K562 (cell line): ENCODE data around the gene DDC. TPM values are rescaled to one million over a fixed set of nuclear protein-coding genes. Genes with fewer than 3 reads are reported as not detected.
A peak's percentile ranks its signal among the peaks of the same experiment; 100 is the strongest.

Experiments used
- CAMTA2 ChIP-seq: fragments of 250-450 bp; sonication (Bioruptor Pico); conservative IDR thresholded peaks from 2 replicates; pipeline ENCODE4 v1.5.1; 2022
- CBFA2T2 ChIP-seq: fragments of 450-650 bp; conservative IDR thresholded peaks from 2 replicates; pipeline ENCODE4 v1.6.1; 2017; ENCODE audit warnings: mild to moderate bottlenecking
- CREBBP ChIP-seq: IDR thresholded peaks from one replicate; pipeline ENCODE4 v1.6.1; 2012; ENCODE audit warnings: low read depth, mild to moderate bottlenecking, control low read depth, inconsistent platforms, low read length
- E2F4 ChIP-seq: sonication (generic); formaldehyde crosslinking; IDR thresholded peaks from 2 replicates; pipeline ENCODE4 v1.8.0; 2022; ENCODE audit warnings: mild to moderate bottlenecking, low read depth, missing genetic modification reagents
- E2F5 ChIP-seq: sonication (generic); formaldehyde crosslinking; IDR thresholded peaks from 2 replicates; pipeline ENCODE4 v1.8.0; 2022; ENCODE audit warnings: mild to moderate bottlenecking, missing genetic modification reagents
- FOXK1 ChIP-seq: sonication (generic); formaldehyde crosslinking; IDR thresholded peaks from 2 replicates; pipeline ENCODE4 v1.8.0; 2022; ENCODE audit warnings: missing genetic modification reagents, mild to moderate bottlenecking, borderline replicate concordance
- HCFC1 ChIP-seq: IDR thresholded peaks from 2 replicates; pipeline ENCODE4 v1.6.1; 2012; ENCODE audit warnings: low read depth, low read length, improper control_type of control experiment
- IRF2 ChIP-seq: sonication (generic); formaldehyde crosslinking; IDR thresholded peaks from 2 replicates; pipeline ENCODE4 v1.8.1; 2022; ENCODE audit warnings: mild to moderate bottlenecking, missing genetic modification reagents
- KDM5B ChIP-seq: fragments of 200-600 bp; sonication (generic); IDR thresholded peaks from 2 replicates; pipeline ENCODE4 v1.6.1; 2012; ENCODE audit warnings: low read depth, mild to moderate bottlenecking, moderate library complexity, low read length, control low read depth, inconsistent platforms; ENCODE audit not compliant: insufficient replicate concordance
- MYC ChIP-seq, 2 experiments: fragments of 250-450 bp in 1 of 2; sonication (Bioruptor Pico) in 1 of 2; IDR thresholded peaks; 2 replicates each; pipeline versions ENCODE4 v1.5.1 to v1.6.1; 2012 to 2021; ENCODE audit warnings: low read depth in 2 of 2, borderline replicate concordance in 1 of 2, improper control_type of control experiment in 1 of 2, low read length in 1 of 2, mild to moderate bottlenecking in 1 of 2, moderate library complexity in 1 of 2
- NR4A1 ChIP-seq, 2 experiments: fragments of 250-450 bp in 1 of 2; fragments of 450-650 bp in 1 of 2; sonication (Bioruptor Pico) in 1 of 2; IDR thresholded peaks; 2 replicates each; pipeline versions ENCODE4 v1.4.0 to v1.6.1; 2016 to 2020; ENCODE audit warnings: mild to moderate bottlenecking in 2 of 2, missing compliant biosample characterization in 1 of 2, missing genetic modification characterization in 1 of 2, moderate library complexity in 1 of 2
- NUFIP1 ChIP-seq: fragments of 450-650 bp; IDR thresholded peaks from 2 replicates; pipeline ENCODE4 v1.6.1; 2018; ENCODE audit not compliant: partially characterized antibody
- PHF8 ChIP-seq: fragments of 200-600 bp; sonication (generic); IDR thresholded peaks from 2 replicates; pipeline ENCODE4 v1.6.1; 2012; ENCODE audit warnings: mixed run types, mild to moderate bottlenecking, inconsistent platforms, low read length, moderate library complexity, borderline replicate concordance
- RBBP5 ChIP-seq: fragments of 200-600 bp; sonication (generic); IDR thresholded peaks from 2 replicates; pipeline ENCODE4 v1.6.1; 2012; ENCODE audit warnings: borderline replicate concordance, mild to moderate bottlenecking, low read length, control low read depth, inconsistent platforms; ENCODE audit not compliant: insufficient read depth, poor library complexity, severe bottlenecking
- TAF1 ChIP-seq: IDR thresholded peaks from 2 replicates; pipeline ENCODE4 v1.6.1; 2011; ENCODE audit warnings: mild to moderate bottlenecking, low read length, moderate library complexity; ENCODE audit not compliant: insufficient read depth, control insufficient read depth, severe bottlenecking; ENCODE audit errors: extremely low read depth
- TBP ChIP-seq: optimal IDR thresholded peaks from 2 replicates; pipeline ENCODE3; 2011; ENCODE audit warnings: low read depth, low read length, improper control_type of control experiment
- TEAD2 ChIP-seq: fragments of 450-650 bp; IDR thresholded peaks from 2 replicates; pipeline ENCODE4 v1.6.1; 2016; ENCODE audit warnings: missing genetic modification characterization, control low read depth, missing compliant biosample characterization
- TFE3 ChIP-seq: fragments of 450-650 bp; formaldehyde crosslinking; IDR thresholded peaks from 2 replicates; pipeline ENCODE4 v1.4.0; 2020; ENCODE audit warnings: mild to moderate bottlenecking, mixed read lengths
- TRIM25 ChIP-seq: fragments of 450-650 bp; IDR thresholded peaks from 2 replicates; pipeline ENCODE4 v1.7.0; 2016; ENCODE audit warnings: borderline replicate concordance
- ZBED1 ChIP-seq: IDR thresholded peaks from 2 replicates; pipeline ENCODE4 v1.6.1; 2014
- ZNF347 ChIP-seq: fragments of 450-650 bp; formaldehyde crosslinking; IDR thresholded peaks from 2 replicates; pipeline ENCODE4 v1.4.0; 2020; ENCODE audit warnings: low read depth, mild to moderate bottlenecking, moderate library complexity
- ZNF57 ChIP-seq: fragments of 450-650 bp; formaldehyde crosslinking; IDR thresholded peaks from 2 replicates; pipeline ENCODE4 v1.4.0; 2020; ENCODE audit warnings: mild to moderate bottlenecking, moderate library complexity
- polyA plus RNA-seq, 8 experiments: library from polyadenylated mRNA; depleted of rRNA in 4 of 8; stranded (reverse) in 5 of 8; unstranded in 3 of 8; fragments of >200 nt; fragmentation: Nextera tagmentation in 2 of 8; fragmentation: Illumina TruSeq in 1 of 8; extraction: Ambion mirVana in 2 of 8; extraction: Trizol in 1 of 8; gene quantifications; 2 replicates each; pipeline versions ENCODE4 v1.2.1 to v1.2.3, GENCODE V29; 2011 to 2014; ENCODE audit warnings: inconsistent platforms in 1 of 8, missing spikeins in 1 of 8
- total RNA-seq, 7 experiments: library from RNA; depleted of rRNA in 6 of 7; stranded (reverse); fragments of >200 nt in 6 of 7; fragmentation: Illumina TruSeq in 2 of 7; extraction: Trizol in 2 of 7; gene quantifications; 2 replicates each; pipeline versions ENCODE4 v1.2.1 to v1.2.3, GENCODE V29; 2011 to 2021; ENCODE audit warnings: low replicate concordance in 1 of 7

The DDC gene
- total and polyA plus RNA-seq, 9 of the 15 experiments (the other 6 are each of a cell fraction or from before 2014, with no cell fraction given) = not detected

- no peak for TF ChIP-seq IRF2 (CRISPR knock-in tag)
- no peak for TF ChIP-seq NR4A1 (CRISPR knock-in tag; IDR thresholded peaks at IDR 0.05)
- no peak for TF ChIP-seq NR4A1 (tag; IDR thresholded peaks at IDR 0.05)
- peak; percentile 65 for TF ChIP-seq TBP
- no peak for TF ChIP-seq CREBBP
- TF ChIP-seq CAMTA2 = no peak
- peak; percentile 83 for TF ChIP-seq KDM5B
- TF ChIP-seq RBBP5 = no peak
- 0 out of 2 replicates have a peak, but pooled peaks have one; percentile 18 for TF ChIP-seq E2F5 (CRISPR knock-in tag)
- TF ChIP-seq ZNF347 = no peak
- peak; percentile 65 for TF ChIP-seq TAF1
- TF ChIP-seq TFE3 (CRISPR knock-in tag) = no peak
- peak; percentile 40; the same call in 1 of the 2 replicates for TF ChIP-seq HCFC1
- TF ChIP-seq E2F4 (CRISPR knock-in tag) = peak; percentile 91
- TF ChIP-seq ZBED1 = 0 out of 2 replicates have a peak, but pooled peaks have one; percentile 25
- peak; percentile 79; the same call in 1 of the 2 replicates for TF ChIP-seq PHF8
- no peak for TF ChIP-seq TRIM25
- TF ChIP-seq CBFA2T2 = no peak
- peak; percentile 59 for TF ChIP-seq MYC (IDR thresholded peaks at IDR 0.05; ENCODE audit: low read depth, low read length)
- no peak for TF ChIP-seq MYC (CRISPR knock-in tag; IDR thresholded peaks at IDR 0.05; ENCODE audit: borderline replicate concordance, low read depth)
- no peak for TF ChIP-seq NUFIP1
- no peak for TF ChIP-seq ZNF57
- 0 out of 2 replicates have a peak, but pooled peaks have one; percentile 48 for TF ChIP-seq FOXK1 (CRISPR knock-in tag)
- no peak for TF ChIP-seq TEAD2
Measured at GRCh38 chr7:50449881-50450589, 115.2 kb downstream of the DDC start, which contains the start of gene FIGNL1 (continued).
